GM23338 (cell line): ENCODE data around the gene MAP6D1. TPM values are rescaled to one million over a fixed set of nuclear protein-coding genes. Genes with fewer than 3 reads are reported as not detected.

Experiments used
- ATAC-seq: fragments of 200-7000 bp; cut with Tn5 transposase; 3 replicates; pipeline ENCODE4 v1.9.1; 2020
- DNase-seq: peaks from one replicate; pipeline ENCODE4 v3.0.0-alpha.2; 2015; ENCODE audit warnings: low spot score
- H2AFZ ChIP-seq: fragments of 200-600 bp; sonication (generic); 2 replicates; pipeline ENCODE4 v1.8.0; 2016; ENCODE audit warnings: antibody characterized with exemption, mild to moderate bottlenecking, moderate library complexity
- H3F3A ChIP-seq: fragments of 200-600 bp; sonication (generic); replicated peaks from 2 replicates; pipeline ENCODE4 v1.8.0; 2017; ENCODE audit warnings: antibody characterized with exemption, mixed run types, low read depth
- H3K27ac ChIP-seq: fragments of 200-600 bp; sonication (generic); 2 replicates; pipeline ENCODE4 v1.6.1; 2016; ENCODE audit warnings: low read depth
- H3K27me3 ChIP-seq: fragments of 200-600 bp; sonication (generic); 2 replicates; pipeline ENCODE4 v1.8.0; 2016; ENCODE audit warnings: mild to moderate bottlenecking, mixed run types, moderate library complexity; ENCODE audit not compliant: insufficient read depth
- H3K36me3 ChIP-seq: fragments of 200-600 bp; sonication (generic); 2 replicates; pipeline ENCODE4 v1.8.0; 2016; ENCODE audit warnings: mild to moderate bottlenecking; ENCODE audit not compliant: insufficient read depth
- H3K4me1 ChIP-seq: fragments of 200-600 bp; sonication (generic); 2 replicates; pipeline ENCODE4 v1.8.0; 2016; ENCODE audit warnings: mild to moderate bottlenecking, moderate library complexity; ENCODE audit not compliant: insufficient read depth
- H3K4me2 ChIP-seq: fragments of 200-600 bp; sonication (generic); 2 replicates; pipeline ENCODE4 v1.7.1; 2017; ENCODE audit warnings: mixed run types
- H3K4me3 ChIP-seq: fragments of 200-600 bp; sonication (generic); 2 replicates; pipeline ENCODE4 v1.6.1; 2016; ENCODE audit warnings: mixed run types
- H3K79me2 ChIP-seq: fragments of 200-600 bp; sonication (generic); replicated peaks from 2 replicates; pipeline ENCODE4 v1.8.0; 2017; ENCODE audit warnings: mild to moderate bottlenecking; ENCODE audit not compliant: insufficient read depth
- H3K9me2 ChIP-seq: fragments of 200-600 bp; sonication (generic); 2 replicates; pipeline ENCODE4 v1.8.0; 2017; ENCODE audit not compliant: insufficient read depth
- H4K20me1 ChIP-seq: fragments of 200-600 bp; sonication (generic); replicated peaks from 2 replicates; pipeline ENCODE4 v1.8.0; 2017; ENCODE audit warnings: mild to moderate bottlenecking; ENCODE audit not compliant: insufficient read depth
- H3K27ac Mint-ChIP-seq: 2 replicates; pipeline ENCODE4 v1.8.0; 2020; ENCODE audit warnings: inconsistent platforms, mild to moderate bottlenecking, moderate library complexity, mixed read lengths
- H3K27me3 Mint-ChIP-seq: 3 replicates; pipeline ENCODE4 v1.8.0; 2022; ENCODE audit warnings: low read depth, mild to moderate bottlenecking, moderate library complexity, mixed read lengths, inconsistent platforms; ENCODE audit not compliant: insufficient read depth, poor library complexity
- H3K36me3 Mint-ChIP-seq: 3 replicates; pipeline ENCODE4 v1.8.0; 2021; ENCODE audit warnings: low read depth, mild to moderate bottlenecking, inconsistent platforms, moderate library complexity, mixed read lengths
- H3K4me1 Mint-ChIP-seq: 3 replicates; pipeline ENCODE4 v1.8.0; 2020; ENCODE audit warnings: mild to moderate bottlenecking, inconsistent platforms, mixed read lengths
- H3K4me3 Mint-ChIP-seq: 3 replicates; pipeline ENCODE4 v1.8.0; 2021; ENCODE audit warnings: moderate library complexity, mild to moderate bottlenecking, inconsistent platforms, mixed read lengths
- H3K9me3 Mint-ChIP-seq: 3 replicates; pipeline ENCODE4 v1.8.0; 2020; ENCODE audit warnings: moderate library complexity, mild to moderate bottlenecking, inconsistent platforms, mixed read lengths
- CREB1 ChIP-seq: fragments of 250-450 bp; sonication (Bioruptor Pico); IDR thresholded peaks from 2 replicates; pipeline ENCODE4 v1.5.0; 2020; ENCODE audit warnings: low read depth, mild to moderate bottlenecking, moderate library complexity
- ETS1 ChIP-seq: IDR thresholded peaks from 2 replicates; pipeline ENCODE4 v1.6.1; 2016; ENCODE audit warnings: antibody characterized with exemption
- EZH2 ChIP-seq: fragments of 200-600 bp; sonication (generic); IDR thresholded peaks from one replicate; pipeline ENCODE4 v1.8.0; 2017; ENCODE audit warnings: antibody characterized with exemption, mild to moderate bottlenecking, low read depth; ENCODE audit not compliant: unreplicated experiment
- EZH2phosphoT487 ChIP-seq: fragments of 200-600 bp; sonication (generic); IDR thresholded peaks from one replicate; pipeline ENCODE4 v1.8.1; 2018; ENCODE audit warnings: antibody characterized with exemption; ENCODE audit not compliant: unreplicated experiment
- JUNB ChIP-seq: IDR thresholded peaks from one replicate; pipeline ENCODE4 v1.6.1; 2016; ENCODE audit warnings: antibody characterized with exemption; ENCODE audit not compliant: unreplicated experiment
- NANOG ChIP-seq: IDR thresholded peaks from 2 replicates; pipeline ENCODE4 v1.6.1; 2016; ENCODE audit warnings: antibody characterized with exemption, borderline replicate concordance
- POLR2AphosphoS5 ChIP-seq: IDR thresholded peaks from 2 replicates; pipeline ENCODE4 v1.6.1; 2016; ENCODE audit warnings: antibody characterized with exemption, low read depth
- STAT1 ChIP-seq: IDR thresholded peaks from one replicate; pipeline ENCODE4 v1.6.1; 2016; ENCODE audit warnings: antibody characterized with exemption; ENCODE audit not compliant: unreplicated experiment
- ZNF114 ChIP-seq: fragments of 250-450 bp; sonication (Bioruptor Pico); IDR thresholded peaks from 2 replicates; pipeline ENCODE4 v1.5.0; 2020; ENCODE audit warnings: mild to moderate bottlenecking, moderate library complexity
- ZNF331 ChIP-seq: fragments of 250-450 bp; sonication (Bioruptor Pico); IDR thresholded peaks from 2 replicates; pipeline ENCODE4 v1.5.0; 2020; ENCODE audit warnings: low read depth, mild to moderate bottlenecking, moderate library complexity
- polyA plus RNA-seq: library from polyadenylated mRNA; unstranded; fragments of >200 nt; fragmentation: Nextera tagmentation; extraction: Ambion mirVana; gene quantifications from 2 replicates; pipeline ENCODE4 v1.2.1, GENCODE V29; 2016
- total RNA-seq: library from RNA; depleted of rRNA; stranded (reverse); fragments of >200 nt; shearing (Covaris generic); gene quantifications from 2 replicates; pipeline ENCODE4 v1.2.3, GENCODE V29; 2014
- TF ChIP-seq, protein P1 (sequence below), 2 experiments: fragments of 200-600 bp in 1 of 2; sonication (generic) in 1 of 2; conservative IDR thresholded peaks; 2 replicates each; pipeline versions ENCODE4 v1.5.1 to v1.6.1; 2016 to 2017; ENCODE audit warnings: antibody characterized with exemption in 2 of 2, low read depth in 2 of 2, mild to moderate bottlenecking in 2 of 2, moderate library complexity in 1 of 2
- TF ChIP-seq, protein P2 (sequence below): fragments of 250-450 bp; sonication (Bioruptor Pico); IDR thresholded peaks from 2 replicates; pipeline ENCODE4 v1.5.0; 2020; ENCODE audit warnings: mild to moderate bottlenecking, moderate library complexity
- TF ChIP-seq, protein P3 (sequence below): IDR thresholded peaks from one replicate; pipeline ENCODE4 v1.6.1; 2018; ENCODE audit warnings: antibody characterized with exemption; ENCODE audit not compliant: unreplicated experiment

Gene MAP6D1
- total and polyA plus RNA-seq, 2 experiments from 2014 or later = 2.6 to 8.2 TPM

GRCh38 chr3:183868796-183869195 lies 43.4 kb upstream of the MAP6D1 start:
- Histone ChIP-seq H3F3A (no peaks in the 10 kb centered on the region), H3K27ac (no peak overlapping the region), H3K4me3 (no peak overlapping the region), H3K9me2 (no peaks in the 10 kb centered on the region), H3K79me2 (peaks cover 60% of the 10 kb centered on the region), H4K20me1 (peaks cover 30% of the 10 kb centered on the region), H3K4me2 (no peak overlapping the region), H3K27me3 (no peaks in the 10 kb centered on the region), H3K36me3 (peaks cover 18% of the 10 kb centered on the region; the same call in 1 of the 2 replicates), H2AFZ (no peak overlapping the region), H3K4me1 (no peaks in the 10 kb centered on the region)
- Mint-ChIP-seq H3K9me3 (peaks cover 5% of the 10 kb centered on the region; the same call in 1 of the 3 replicates), H3K27ac (no peak overlapping the region), H3K36me3 (peaks cover 42% of the 10 kb centered on the region), H3K27me3 (peaks cover 3% of the 10 kb centered on the region), H3K4me1 (no peaks in the 10 kb centered on the region; the same call in 2 of the 3 replicates), H3K4me3 (no peak overlapping the region)
- no peak for ATAC-seq
- TF ChIP-seq STAT1 = no peak
- TF ChIP-seq, protein P1, sequence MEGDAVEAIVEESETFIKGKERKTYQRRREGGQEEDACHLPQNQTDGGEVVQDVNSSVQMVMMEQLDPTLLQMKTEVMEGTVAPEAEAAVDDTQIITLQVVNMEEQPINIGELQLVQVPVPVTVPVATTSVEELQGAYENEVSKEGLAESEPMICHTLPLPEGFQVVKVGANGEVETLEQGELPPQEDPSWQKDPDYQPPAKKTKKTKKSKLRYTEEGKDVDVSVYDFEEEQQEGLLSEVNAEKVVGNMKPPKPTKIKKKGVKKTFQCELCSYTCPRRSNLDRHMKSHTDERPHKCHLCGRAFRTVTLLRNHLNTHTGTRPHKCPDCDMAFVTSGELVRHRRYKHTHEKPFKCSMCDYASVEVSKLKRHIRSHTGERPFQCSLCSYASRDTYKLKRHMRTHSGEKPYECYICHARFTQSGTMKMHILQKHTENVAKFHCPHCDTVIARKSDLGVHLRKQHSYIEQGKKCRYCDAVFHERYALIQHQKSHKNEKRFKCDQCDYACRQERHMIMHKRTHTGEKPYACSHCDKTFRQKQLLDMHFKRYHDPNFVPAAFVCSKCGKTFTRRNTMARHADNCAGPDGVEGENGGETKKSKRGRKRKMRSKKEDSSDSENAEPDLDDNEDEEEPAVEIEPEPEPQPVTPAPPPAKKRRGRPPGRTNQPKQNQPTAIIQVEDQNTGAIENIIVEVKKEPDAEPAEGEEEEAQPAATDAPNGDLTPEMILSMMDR (conservative IDR thresholded peaks at IDR 0.05; ENCODE audit: low read depth in 2 of 2) = no peak
- no peak for TF ChIP-seq ZNF114
- TF ChIP-seq EZH2 = no peak
- TF ChIP-seq ZNF331 (CRISPR knock-in tag) = no peak
- TF ChIP-seq, protein P2, sequence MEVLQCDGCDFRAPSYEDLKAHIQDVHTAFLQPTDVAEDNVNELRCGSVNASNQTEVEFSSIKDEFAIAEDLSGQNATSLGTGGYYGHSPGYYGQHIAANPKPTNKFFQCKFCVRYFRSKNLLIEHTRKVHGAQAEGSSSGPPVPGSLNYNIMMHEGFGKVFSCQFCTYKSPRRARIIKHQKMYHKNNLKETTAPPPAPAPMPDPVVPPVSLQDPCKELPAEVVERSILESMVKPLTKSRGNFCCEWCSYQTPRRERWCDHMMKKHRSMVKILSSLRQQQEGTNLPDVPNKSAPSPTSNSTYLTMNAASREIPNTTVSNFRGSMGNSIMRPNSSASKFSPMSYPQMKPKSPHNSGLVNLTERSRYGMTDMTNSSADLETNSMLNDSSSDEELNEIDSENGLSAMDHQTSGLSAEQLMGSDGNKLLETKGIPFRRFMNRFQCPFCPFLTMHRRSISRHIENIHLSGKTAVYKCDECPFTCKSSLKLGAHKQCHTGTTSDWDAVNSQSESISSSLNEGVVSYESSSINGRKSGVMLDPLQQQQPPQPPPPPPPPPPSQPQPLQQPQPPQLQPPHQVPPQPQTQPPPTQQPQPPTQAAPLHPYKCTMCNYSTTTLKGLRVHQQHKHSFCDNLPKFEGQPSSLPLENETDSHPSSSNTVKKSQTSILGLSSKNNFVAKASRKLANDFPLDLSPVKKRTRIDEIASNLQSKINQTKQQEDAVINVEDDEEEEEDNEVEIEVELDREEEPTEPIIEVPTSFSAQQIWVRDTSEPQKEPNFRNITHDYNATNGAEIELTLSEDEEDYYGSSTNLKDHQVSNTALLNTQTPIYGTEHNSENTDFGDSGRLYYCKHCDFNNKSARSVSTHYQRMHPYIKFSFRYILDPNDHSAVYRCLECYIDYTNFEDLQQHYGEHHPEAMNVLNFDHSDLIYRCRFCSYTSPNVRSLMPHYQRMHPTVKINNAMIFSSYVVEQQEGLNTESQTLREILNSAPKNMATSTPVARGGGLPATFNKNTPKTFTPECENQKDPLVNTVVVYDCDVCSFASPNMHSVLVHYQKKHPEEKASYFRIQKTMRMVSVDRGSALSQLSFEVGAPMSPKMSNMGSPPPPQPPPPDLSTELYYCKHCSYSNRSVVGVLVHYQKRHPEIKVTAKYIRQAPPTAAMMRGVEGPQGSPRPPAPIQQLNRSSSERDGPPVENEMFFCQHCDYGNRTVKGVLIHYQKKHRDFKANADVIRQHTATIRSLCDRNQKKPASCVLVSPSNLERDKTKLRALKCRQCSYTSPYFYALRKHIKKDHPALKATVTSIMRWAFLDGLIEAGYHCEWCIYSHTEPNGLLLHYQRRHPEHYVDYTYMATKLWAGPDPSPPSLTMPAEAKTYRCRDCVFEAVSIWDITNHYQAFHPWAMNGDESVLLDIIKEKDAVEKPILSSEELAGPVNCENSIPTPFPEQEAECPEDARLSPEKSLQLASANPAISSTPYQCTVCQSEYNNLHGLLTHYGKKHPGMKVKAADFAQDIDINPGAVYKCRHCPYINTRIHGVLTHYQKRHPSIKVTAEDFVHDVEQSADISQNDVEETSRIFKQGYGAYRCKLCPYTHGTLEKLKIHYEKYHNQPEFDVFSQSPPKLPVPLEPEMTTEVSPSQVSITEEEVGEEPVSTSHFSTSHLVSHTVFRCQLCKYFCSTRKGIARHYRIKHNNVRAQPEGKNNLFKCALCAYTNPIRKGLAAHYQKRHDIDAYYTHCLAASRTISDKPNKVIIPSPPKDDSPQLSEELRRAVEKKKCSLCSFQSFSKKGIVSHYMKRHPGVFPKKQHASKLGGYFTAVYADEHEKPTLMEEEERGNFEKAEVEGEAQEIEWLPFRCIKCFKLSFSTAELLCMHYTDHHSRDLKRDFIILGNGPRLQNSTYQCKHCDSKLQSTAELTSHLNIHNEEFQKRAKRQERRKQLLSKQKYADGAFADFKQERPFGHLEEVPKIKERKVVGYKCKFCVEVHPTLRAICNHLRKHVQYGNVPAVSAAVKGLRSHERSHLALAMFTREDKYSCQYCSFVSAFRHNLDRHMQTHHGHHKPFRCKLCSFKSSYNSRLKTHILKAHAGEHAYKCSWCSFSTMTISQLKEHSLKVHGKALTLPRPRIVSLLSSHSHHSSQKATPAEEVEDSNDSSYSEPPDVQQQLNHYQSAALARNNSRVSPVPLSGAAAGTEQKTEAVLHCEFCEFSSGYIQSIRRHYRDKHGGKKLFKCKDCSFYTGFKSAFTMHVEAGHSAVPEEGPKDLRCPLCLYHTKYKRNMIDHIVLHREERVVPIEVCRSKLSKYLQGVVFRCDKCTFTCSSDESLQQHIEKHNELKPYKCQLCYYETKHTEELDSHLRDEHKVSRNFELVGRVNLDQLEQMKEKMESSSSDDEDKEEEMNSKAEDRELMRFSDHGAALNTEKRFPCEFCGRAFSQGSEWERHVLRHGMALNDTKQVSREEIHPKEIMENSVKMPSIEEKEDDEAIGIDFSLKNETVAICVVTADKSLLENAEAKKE (CRISPR knock-in tag) = no peak
- TF ChIP-seq CREB1 (CRISPR knock-in tag) = no peak
- no peak for TF ChIP-seq NANOG
- no peak for TF ChIP-seq ETS1
- TF ChIP-seq, protein P3, sequence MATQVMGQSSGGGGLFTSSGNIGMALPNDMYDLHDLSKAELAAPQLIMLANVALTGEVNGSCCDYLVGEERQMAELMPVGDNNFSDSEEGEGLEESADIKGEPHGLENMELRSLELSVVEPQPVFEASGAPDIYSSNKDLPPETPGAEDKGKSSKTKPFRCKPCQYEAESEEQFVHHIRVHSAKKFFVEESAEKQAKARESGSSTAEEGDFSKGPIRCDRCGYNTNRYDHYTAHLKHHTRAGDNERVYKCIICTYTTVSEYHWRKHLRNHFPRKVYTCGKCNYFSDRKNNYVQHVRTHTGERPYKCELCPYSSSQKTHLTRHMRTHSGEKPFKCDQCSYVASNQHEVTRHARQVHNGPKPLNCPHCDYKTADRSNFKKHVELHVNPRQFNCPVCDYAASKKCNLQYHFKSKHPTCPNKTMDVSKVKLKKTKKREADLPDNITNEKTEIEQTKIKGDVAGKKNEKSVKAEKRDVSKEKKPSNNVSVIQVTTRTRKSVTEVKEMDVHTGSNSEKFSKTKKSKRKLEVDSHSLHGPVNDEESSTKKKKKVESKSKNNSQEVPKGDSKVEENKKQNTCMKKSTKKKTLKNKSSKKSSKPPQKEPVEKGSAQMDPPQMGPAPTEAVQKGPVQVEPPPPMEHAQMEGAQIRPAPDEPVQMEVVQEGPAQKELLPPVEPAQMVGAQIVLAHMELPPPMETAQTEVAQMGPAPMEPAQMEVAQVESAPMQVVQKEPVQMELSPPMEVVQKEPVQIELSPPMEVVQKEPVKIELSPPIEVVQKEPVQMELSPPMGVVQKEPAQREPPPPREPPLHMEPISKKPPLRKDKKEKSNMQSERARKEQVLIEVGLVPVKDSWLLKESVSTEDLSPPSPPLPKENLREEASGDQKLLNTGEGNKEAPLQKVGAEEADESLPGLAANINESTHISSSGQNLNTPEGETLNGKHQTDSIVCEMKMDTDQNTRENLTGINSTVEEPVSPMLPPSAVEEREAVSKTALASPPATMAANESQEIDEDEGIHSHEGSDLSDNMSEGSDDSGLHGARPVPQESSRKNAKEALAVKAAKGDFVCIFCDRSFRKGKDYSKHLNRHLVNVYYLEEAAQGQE = no peak
- no peak for TF ChIP-seq EZH2phosphoT487
- no peak for TF ChIP-seq POLR2AphosphoS5
- TF ChIP-seq JUNB = no peak
- no peak for DNase-seq
